ENCODE results near the gene ADGRD2.

Gene ADGRD2

GRCh38 chr9:124454296-124454695, 4.0 kb downstream of the ADGRD2 start:
- ChIA-PET POLR2A (no interaction called here), CTCF (no interaction called here)

DNA sequence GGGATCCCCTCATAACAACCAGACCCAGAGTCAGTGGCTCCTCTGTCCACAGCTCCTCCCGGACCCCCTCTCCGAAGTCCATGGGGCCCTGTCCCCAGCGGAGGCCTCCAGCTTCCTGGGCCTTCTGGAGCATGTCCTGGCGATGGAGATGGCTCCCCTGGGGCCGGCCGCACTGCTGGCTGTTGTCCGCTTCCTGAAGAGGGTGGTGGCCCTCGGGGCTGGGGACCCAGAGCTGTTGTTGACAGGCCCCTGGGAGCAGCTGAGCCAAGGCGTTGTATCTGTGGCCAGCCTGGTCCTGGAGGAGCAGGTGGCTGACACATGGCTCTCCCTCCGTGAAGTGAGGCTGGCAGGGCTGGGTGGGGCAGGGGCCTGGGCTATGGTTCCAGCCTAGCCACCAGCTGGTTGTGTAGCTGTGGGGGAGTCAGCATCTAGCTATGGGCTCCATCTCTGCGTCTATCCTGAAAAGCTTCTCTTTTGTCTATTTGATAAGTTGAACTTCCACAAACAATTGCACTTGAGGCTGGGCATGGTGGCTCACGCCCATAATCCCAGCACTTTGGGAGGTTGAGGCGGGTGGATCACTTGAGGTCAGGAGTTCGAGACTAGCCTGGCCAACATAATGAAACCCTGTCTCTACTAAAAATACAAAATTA, 4.7 kb downstream of the ADGRD2 start:
- ChIA-PET CTCF (interaction anchor here (0.7 kb wide), 1 partner anchor 7 kb away, joined by 6 read pairs; no protein-coding TSS in a partner anchor), POLR2A (no interaction called here)
- DNase-seq (ENCODE audit: extremely low spot score): no peak
- TF ChIP-seq ZNF384 (IDR thresholded peaks at IDR 0.05): no peak

More at GRCh38 chr9:124454296-124454695, 4.0 kb downstream of the ADGRD2 start:
- DNase-seq (ENCODE audit: extremely low spot score): no peak
- TF ChIP-seq BHLHE40 (IDR thresholded peaks at IDR 0.05; ENCODE audit: borderline replicate concordance) (no peak), ARNT (IDR thresholded peaks at IDR 0.05) (no peak), TARDBP (IDR thresholded peaks at IDR 0.05) (no peak)

DNA sequence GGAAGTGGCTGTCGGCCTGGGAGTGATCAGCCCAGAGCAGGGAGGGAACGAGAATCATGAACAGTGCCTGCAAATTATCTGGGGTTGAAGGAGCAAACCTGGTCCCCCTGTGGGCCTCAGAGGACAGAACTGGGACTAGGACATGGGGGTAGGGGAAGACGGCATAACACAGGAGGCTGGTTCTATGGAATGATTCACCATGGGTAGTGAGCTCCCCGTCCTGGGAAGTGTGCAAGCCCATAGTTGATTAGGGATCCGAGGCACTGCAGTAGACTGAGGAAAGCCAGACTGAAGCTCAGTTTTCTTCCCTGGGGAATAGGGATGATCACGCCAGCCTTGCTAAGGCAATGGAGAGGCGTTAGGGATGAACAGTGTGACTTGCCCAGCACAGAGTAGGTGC, 5.6 kb downstream of the ADGRD2 start:
- TF ChIP-seq CTBP1 (IDR thresholded peaks at IDR 0.05; ENCODE audit: borderline replicate concordance) (no peak), ELF4 (IDR thresholded peaks at IDR 0.05) (no peak), SUZ12 (IDR thresholded peaks at IDR 0.05) (no peak)
- POLR2A ChIA-PET: no interaction called here
- CTCF ChIA-PET: no interaction called here
- DNase-seq (ENCODE audit: extremely low spot score): no peak

DNA sequence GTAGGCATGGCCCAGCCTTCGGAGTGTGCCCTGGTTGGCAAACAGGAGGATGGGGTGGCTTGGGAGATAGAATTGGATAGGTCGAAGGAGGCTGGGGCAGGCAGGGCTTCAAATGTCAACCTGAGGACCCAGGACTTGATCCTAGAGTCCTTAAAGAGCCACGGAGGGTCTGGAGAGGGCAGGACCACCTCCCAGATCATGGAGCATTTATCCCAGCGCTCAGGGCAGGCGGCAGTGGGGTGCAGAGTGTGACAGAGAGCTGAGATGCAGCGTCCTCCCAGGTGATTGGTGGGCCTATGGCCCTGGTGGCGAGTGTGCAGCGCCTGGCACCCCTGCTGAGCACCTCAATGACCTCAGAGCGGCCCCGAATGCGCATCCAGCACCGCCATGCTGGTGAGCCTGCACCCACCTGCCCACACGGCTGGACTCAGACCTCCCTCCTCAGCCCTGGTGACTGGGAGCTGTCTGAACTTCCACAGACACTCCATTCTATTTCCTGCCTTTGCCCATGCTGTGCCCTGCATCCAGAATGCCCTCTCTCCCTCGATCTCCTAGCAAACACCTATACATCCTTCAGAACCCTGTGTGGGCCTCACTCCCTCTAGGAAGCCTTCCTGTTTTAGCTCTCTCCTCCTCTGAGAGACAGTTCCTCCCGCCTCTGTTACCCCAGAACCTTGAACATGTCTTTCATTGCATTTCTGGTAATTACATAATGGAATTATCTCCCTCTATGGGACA, 6.3 kb downstream of the ADGRD2 start:
- DNase-seq (ENCODE audit: extremely low spot score): no peak
- TF ChIP-seq FOXK2 (IDR thresholded peaks at IDR 0.05) (no peak), CTBP1 (IDR thresholded peaks at IDR 0.05; ENCODE audit: borderline replicate concordance) (no peak), BHLHE40 (IDR thresholded peaks at IDR 0.05; ENCODE audit: borderline replicate concordance) (no peak), TARDBP (IDR thresholded peaks at IDR 0.05) (no peak), ZNF384 (IDR thresholded peaks at IDR 0.05) (no peak), PKNOX1 (IDR thresholded peaks at IDR 0.05) (no peak), SUZ12 (IDR thresholded peaks at IDR 0.05) (no peak), SP1 (IDR thresholded peaks at IDR 0.05) (no peak), FOXM1 (IDR thresholded peaks at IDR 0.05; ENCODE audit: borderline replicate concordance) (no peak), ARNT (IDR thresholded peaks at IDR 0.05) (no peak), ELF4 (IDR thresholded peaks at IDR 0.05) (no peak), NFRKB (IDR thresholded peaks at IDR 0.05) (no peak), L3MBTL2 (conservative IDR thresholded peaks at IDR 0.05) (no peak), FOXA1 (IDR thresholded peaks at IDR 0.05) (no peak)
- ChIA-PET POLR2A (no interaction called here), CTCF (interaction anchor here (1.0 kb wide), 1 partner anchor 24 kb away, joined by 3 read pairs; no protein-coding TSS in a partner anchor)

DNA sequence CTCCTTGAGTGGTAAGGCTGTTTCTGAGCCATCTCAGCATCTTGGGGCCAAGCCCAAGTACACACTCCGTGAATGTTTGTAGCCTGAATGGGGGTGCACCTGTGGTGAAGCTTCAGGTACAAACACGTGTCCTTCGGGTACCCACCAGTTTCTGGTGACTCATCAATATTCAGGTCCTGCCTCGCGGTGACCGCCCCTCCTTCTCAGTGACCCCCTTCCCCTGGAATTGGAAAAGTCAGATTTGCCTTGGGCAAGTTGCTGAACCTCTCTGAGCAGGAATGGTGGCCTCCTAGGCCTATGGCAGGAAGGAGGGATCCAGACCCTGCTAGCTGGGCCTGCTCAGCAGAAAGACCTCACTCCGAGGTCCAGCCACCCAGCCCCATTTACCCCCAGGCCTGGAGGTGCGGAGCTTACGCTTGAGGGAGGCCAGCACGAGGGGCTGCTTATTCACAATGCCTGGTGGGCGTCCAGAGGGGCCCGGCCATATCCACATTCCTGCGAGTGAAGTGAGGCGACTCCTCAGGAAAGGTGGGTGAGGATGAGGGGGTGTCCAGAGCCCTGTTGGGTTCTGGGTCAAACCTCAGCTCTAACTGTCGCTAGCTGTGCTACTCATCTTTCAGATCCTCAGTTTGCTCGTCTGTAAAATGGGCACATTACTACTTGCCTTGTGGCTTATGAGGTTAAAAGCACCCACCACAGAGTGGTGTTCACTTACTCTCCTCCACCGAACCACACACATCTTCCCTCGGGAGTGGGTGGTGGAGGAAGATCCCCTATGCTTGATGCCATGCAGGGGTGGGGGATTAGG, 7.0 kb downstream of the ADGRD2 start:
- TF ChIP-seq BHLHE40 (IDR thresholded peaks at IDR 0.05; ENCODE audit: borderline replicate concordance) (no peak), TARDBP (IDR thresholded peaks at IDR 0.05) (no peak)
- DNase-seq (ENCODE audit: extremely low spot score): no peak
- ChIA-PET CTCF (interaction anchor here (1.0 kb wide), 1 partner anchor 23 kb away, joined by 3 read pairs; no protein-coding TSS in a partner anchor), POLR2A (no interaction called here)

GRCh38 chr9:124457887-124458431, 7.7 kb downstream of the ADGRD2 start:
- TF ChIP-seq FOXM1 (IDR thresholded peaks at IDR 0.05; ENCODE audit: borderline replicate concordance): no peak
- no peak for DNase-seq (ENCODE audit: extremely low spot score)
- CTCF ChIA-PET: no interaction called here
- POLR2A ChIA-PET: no interaction called here

DNA sequence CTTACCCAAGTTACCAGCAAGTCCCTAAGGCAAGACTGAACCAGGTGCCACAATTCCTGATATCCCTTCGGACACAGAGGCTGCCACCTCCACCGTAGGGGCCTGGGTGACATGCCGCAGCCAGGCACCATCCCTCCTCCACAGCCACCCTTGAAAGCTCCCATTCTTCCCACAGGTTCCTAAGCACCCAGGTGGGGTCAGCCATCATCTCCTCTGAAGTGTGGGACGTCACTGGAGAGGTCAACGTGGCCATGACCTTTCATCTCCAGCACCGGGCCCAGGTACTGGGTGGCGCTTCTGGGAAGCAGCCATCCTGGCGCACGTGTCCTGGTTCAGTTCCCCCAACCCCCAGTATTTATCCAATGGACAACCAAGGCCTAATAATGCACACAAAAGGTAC, 8.2 kb downstream of the ADGRD2 start:
- no peak for TF ChIP-seq HDGF (IDR thresholded peaks at IDR 0.05; ENCODE audit: borderline replicate concordance)
- no peak for TF ChIP-seq ZNF384 (IDR thresholded peaks at IDR 0.05)
- TF ChIP-seq SUZ12 (IDR thresholded peaks at IDR 0.05): no peak
- no peak for TF ChIP-seq CTBP1 (IDR thresholded peaks at IDR 0.05; ENCODE audit: borderline replicate concordance)
- no peak for TF ChIP-seq NFRKB (IDR thresholded peaks at IDR 0.05)
- TF ChIP-seq BHLHE40 (IDR thresholded peaks at IDR 0.05; ENCODE audit: borderline replicate concordance): no peak
- no peak for TF ChIP-seq ARNT (IDR thresholded peaks at IDR 0.05)
- TF ChIP-seq ELF4 (IDR thresholded peaks at IDR 0.05): no peak
- TF ChIP-seq SP1 (IDR thresholded peaks at IDR 0.05): no peak
- no peak for TF ChIP-seq L3MBTL2 (conservative IDR thresholded peaks at IDR 0.05)
- no peak for TF ChIP-seq PKNOX1 (IDR thresholded peaks at IDR 0.05)
- TF ChIP-seq TARDBP (IDR thresholded peaks at IDR 0.05): no peak
- no peak for TF ChIP-seq FOXA1 (IDR thresholded peaks at IDR 0.05)
- TF ChIP-seq FOXM1 (IDR thresholded peaks at IDR 0.05; ENCODE audit: borderline replicate concordance): no peak
- no peak for TF ChIP-seq FOXK2 (IDR thresholded peaks at IDR 0.05)
- no peak for TF ChIP-seq LEF1 (IDR thresholded peaks at IDR 0.05; ENCODE audit: borderline replicate concordance)
- CTCF ChIA-PET: interaction anchor here (0.6 kb wide), 1 partner anchor 138 kb away, joined by 3 read pairs; no protein-coding TSS in a partner anchor
- no peak for DNase-seq (ENCODE audit: extremely low spot score)
- POLR2A ChIA-PET: no interaction called here
